Measurements from ENCODE around the gene KANK3.
"Not testable (repeated sequence)": the region's sequence is repeated elsewhere in the genome, so short reads cannot be mapped to it uniquely, and the experiment has no call there.

The KANK3 gene

GRCh38 chr19:8376373-8376974, 33.4 kb upstream of the KANK3 start:
- peaks cover 18% of the 10 kb centered on the region for H3K4me1 Mint-ChIP-seq
- ATAC-seq, H3K4me3 Mint-ChIP-seq, H3K27ac Mint-ChIP-seq, H3K27me3 Mint-ChIP-seq, DNase-seq, H3K9me3 Mint-ChIP-seq: not testable (repeated sequence)

DNA sequence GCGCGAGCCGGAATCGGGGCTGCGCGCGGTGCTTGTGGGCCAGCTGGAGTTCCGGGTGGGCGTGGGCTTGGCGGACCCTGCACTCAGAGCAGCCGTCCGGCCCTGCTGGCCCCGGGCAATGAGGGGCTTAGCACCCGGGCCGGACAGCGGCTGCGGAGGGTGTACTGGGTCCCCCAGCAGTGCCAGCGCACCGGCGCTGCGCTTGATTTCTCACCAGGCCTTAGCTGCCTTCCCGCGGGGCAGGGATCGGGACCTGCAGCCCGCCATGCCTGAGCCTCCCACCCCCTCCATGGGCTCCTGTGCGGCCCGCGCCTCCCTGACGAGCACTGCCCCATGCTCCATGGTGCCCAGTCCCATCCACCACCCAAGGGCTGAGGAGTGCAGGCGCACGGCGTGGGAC, 32.7 kb upstream of the KANK3 start:
- H3K4me3 Mint-ChIP-seq, H3K27ac Mint-ChIP-seq, ATAC-seq, DNase-seq, H3K27me3 Mint-ChIP-seq, H3K9me3 Mint-ChIP-seq: not testable (repeated sequence)
- peaks cover 18% of the 10 kb centered on the region for H3K4me1 Mint-ChIP-seq

DNA sequence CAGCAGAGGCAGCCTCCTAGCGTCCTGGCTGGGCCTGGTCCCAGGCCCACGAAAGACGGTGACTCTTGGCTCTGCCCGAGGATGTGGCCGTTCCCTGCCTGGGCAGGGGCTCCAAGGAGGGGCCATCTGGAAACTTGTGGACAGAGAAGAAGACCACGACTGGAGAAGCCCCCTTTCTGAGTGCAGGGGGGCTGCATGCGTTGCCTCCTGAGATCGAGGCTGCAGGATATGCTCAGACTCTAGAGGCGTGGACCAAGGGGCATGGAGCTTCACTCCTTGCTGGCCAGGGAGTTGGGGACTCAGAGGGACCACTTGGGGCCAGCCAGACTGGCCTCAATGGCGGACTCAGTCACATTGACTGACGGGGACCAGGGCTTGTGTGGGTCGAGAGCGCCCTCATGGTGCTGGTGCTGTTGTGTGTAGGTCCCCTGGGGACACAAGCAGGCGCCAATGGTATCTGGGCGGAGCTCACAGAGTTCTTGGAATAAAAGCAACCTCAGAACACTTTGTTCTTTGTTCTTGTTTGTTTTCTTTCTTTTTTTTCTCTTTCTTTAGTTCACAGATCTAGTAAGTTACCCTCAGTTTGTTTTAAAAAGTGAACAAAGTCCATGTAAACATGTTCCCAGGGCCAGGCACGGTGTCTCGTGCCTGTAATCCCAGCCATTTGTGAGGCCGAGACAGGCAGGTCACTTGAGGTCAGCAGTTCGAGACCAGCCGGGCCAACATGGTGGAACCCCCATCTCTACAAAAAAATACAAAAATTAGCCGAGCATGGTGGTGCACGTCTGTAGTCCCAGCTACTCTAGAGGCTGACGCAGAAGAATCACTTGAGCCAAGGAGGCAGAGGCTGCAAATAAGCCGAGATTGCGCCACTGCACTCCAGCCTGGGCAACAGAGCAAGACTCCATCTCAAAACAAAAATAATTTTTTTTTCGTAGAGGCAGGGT, 31.1 kb upstream of the KANK3 start:
- Mint-ChIP-seq H3K4me3 (no peak overlapping the region), H3K27ac (peak overlapping the region in 1 of 2 donors; percentile 12), H3K27me3 (peaks cover under 1% of the 10 kb centered on the region), H3K4me1 (peaks cover 18% of the 10 kb centered on the region), H3K9me3 (peaks cover 0 to 4% of the 10 kb centered on the region in 2 donors)
- DNase-seq (no peak), ATAC-seq (no peak)

GRCh38 chr19:8371011-8371804, 28.1 kb upstream of the KANK3 start:
- no peak for ATAC-seq

GRCh38 chr19:8370176-8371010, 27.3 kb upstream of the KANK3 start:
- DNase-seq = no peak
- no peak for ATAC-seq
- Mint-ChIP-seq H3K4me3 (no peak overlapping the region), H3K27ac (no peak overlapping the region), H3K27me3 (peaks cover 38% of the 10 kb centered on the region), H3K9me3 (no peaks in the 10 kb centered on the region), H3K4me1 (peaks cover 18% of the 10 kb centered on the region)

More at GRCh38 chr19:8371011-8371804, 28.1 kb upstream of the KANK3 start:
- Mint-ChIP-seq H3K27me3 (peaks cover 30% of the 10 kb centered on the region), H3K27ac (peak overlapping the region; percentile 61 to 76), H3K4me3 (no peak overlapping the region), H3K4me1 (peaks cover 17% of the 10 kb centered on the region), H3K9me3 (no peaks in the 10 kb centered on the region)
- no peak for DNase-seq

- no peak for DNase-seq
- H3K4me3 Mint-ChIP-seq = peak overlapping the region in 1 of 2 donors; percentile 24
Measured at GRCh38 chr19:8367327-8368001, 24.4 kb upstream of the KANK3 start.

DNA sequence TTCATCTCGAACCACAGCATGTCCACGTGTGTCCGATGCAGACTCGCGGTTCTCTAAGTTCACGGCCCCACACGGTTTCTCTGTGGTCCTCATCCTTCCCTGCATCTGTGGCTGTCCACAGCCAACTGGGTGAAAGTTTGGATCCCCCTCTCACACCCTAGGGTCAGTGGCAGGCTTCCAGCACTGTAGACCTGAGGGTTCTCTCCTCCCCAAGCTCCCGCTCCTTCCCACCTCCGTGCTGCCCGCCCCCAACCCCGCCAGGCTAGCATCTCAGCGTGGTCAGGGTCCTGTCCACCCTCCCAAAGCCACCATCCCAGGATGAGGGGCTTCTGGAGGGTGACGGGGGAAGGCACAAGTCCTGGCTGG, 23.9 kb upstream of the KANK3 start:
- H3K4me3 Mint-ChIP-seq = no peak overlapping the region
- H3K9me3 Mint-ChIP-seq = no peaks in the 10 kb centered on the region
- no peak overlapping the region for H3K27ac Mint-ChIP-seq
- ATAC-seq (no peak), DNase-seq (no peak)
- peaks cover 43% of the 10 kb centered on the region for H3K4me1 Mint-ChIP-seq
- H3K27me3 Mint-ChIP-seq = peaks cover 64% of the 10 kb centered on the region

More at GRCh38 chr19:8367327-8368001, 24.4 kb upstream of the KANK3 start:
- ATAC-seq = no peak
- H3K4me1 Mint-ChIP-seq = peaks cover 37% of the 10 kb centered on the region
- H3K9me3 Mint-ChIP-seq = no peaks in the 10 kb centered on the region
- H3K27ac Mint-ChIP-seq = no peak overlapping the region
- H3K27me3 Mint-ChIP-seq = peaks cover 64% of the 10 kb centered on the region

- no peak for DNase-seq
- no peak for ATAC-seq
- Mint-ChIP-seq H3K9me3 (no peaks in the 10 kb centered on the region), H3K4me1 (peaks cover 48% of the 10 kb centered on the region), H3K27ac (no peak overlapping the region), H3K4me3 (no peak overlapping the region), H3K27me3 (peaks cover 64% of the 10 kb centered on the region)
Measured at GRCh38 chr19:8366121-8366581, 23.1 kb upstream of the KANK3 start.

GRCh38 chr19:8363803-8364771, 21.0 kb upstream of the KANK3 start, which contains the start of gene ANGPTL4:
Gene ANGPTL4 (plus strand): TSS chr19:8364155. CDS start chr19:8364322, 167 bp downstream.
- ATAC-seq (peak; percentile 89), DNase-seq (peak; percentile 63 to 71)
- H3K27ac Mint-ChIP-seq = peak within 1 kb of the TSS in 1 of 2 donors; percentile 49
- peaks cover 63% of the 10 kb centered on the region for H3K27me3 Mint-ChIP-seq
- H3K9me3 Mint-ChIP-seq = no peaks in the 10 kb centered on the region
- peaks cover 48% of the 10 kb centered on the region for H3K4me1 Mint-ChIP-seq
- H3K4me3 Mint-ChIP-seq = peak within 1 kb of the TSS; percentile 82 to 85

GRCh38 chr19:8361921-8362793, 19.1 kb upstream of the KANK3 start:
- no peaks in the 10 kb centered on the region for H3K9me3 Mint-ChIP-seq
- ATAC-seq (no peak), DNase-seq (no peak)
- H3K27ac Mint-ChIP-seq = no peak overlapping the region
- H3K27me3 Mint-ChIP-seq = peaks cover 43% of the 10 kb centered on the region
- H3K4me3 Mint-ChIP-seq = peak overlapping the region in 1 of 2 donors; percentile 4
- H3K4me1 Mint-ChIP-seq = peaks cover 41% of the 10 kb centered on the region

DNA sequence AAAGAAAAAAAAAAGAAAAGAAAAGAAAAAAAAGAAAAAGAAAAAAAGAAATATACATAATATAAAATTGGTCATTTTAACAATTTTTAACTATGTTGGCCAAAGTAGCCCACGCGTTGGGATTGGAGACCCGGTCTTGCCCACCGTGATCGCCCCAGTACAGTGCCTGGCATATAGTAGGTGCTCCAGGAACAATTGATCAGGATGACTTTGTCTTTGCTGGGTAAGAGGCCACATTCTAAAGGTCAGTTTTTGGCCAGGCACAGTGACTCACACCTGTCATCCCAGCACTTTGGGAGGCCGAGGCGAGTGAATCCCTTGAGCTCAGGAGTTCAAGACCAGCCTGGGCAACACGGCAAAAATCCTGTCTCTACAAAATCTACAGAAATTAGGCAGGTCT, 17.1 kb upstream of the KANK3 start:
- Mint-ChIP-seq H3K27me3 (peaks cover 24% of the 10 kb centered on the region), H3K4me1 (peaks cover 39% of the 10 kb centered on the region), H3K27ac (no peak overlapping the region), H3K4me3 (no peak overlapping the region), H3K9me3 (peaks cover 5 to 7% of the 10 kb centered on the region in 2 donors)
- no peak for DNase-seq
- no peak for ATAC-seq

- H3K4me1 Mint-ChIP-seq = peaks cover 36% of the 10 kb centered on the region
- DNase-seq = no peak
- H3K27ac Mint-ChIP-seq = no peak overlapping the region
- no peak for ATAC-seq
- no peak overlapping the region for H3K4me3 Mint-ChIP-seq
- H3K27me3 Mint-ChIP-seq = peaks cover 12% of the 10 kb centered on the region
- H3K9me3 Mint-ChIP-seq = peaks cover 5 to 7% of the 10 kb centered on the region in 2 donors
Measured at GRCh38 chr19:8358948-8359347, 15.9 kb upstream of the KANK3 start.

All from stimulated activated naive CD8-positive, alpha-beta T cell treated with anti-CD3 and anti-CD28 coated beads, Interleukin-15, amount 100 ng/mL, for 72 hours (primary cell).